HEK293T (cell line): ENCODE results near the gene HOXA7.

Experiments
- ARNT ChIP-seq: fragments of 450-650 bp; IDR thresholded peaks from 2 replicates; pipeline ENCODE4 v1.6.1; 2017; ENCODE audit warnings: mild to moderate bottlenecking
- BHLHE40 ChIP-seq: fragments of 450-650 bp; IDR thresholded peaks from 2 replicates; pipeline ENCODE4 v1.6.1; 2016; ENCODE audit warnings: mild to moderate bottlenecking, moderate library complexity, borderline replicate concordance
- CTBP1 ChIP-seq: fragments of 450-650 bp; IDR thresholded peaks from 2 replicates; pipeline ENCODE4 v1.6.1; 2016; ENCODE audit warnings: borderline replicate concordance
- ELF4 ChIP-seq: fragments of 450-650 bp; IDR thresholded peaks from 2 replicates; pipeline ENCODE4 v1.6.1; 2017; ENCODE audit warnings: antibody characterized with exemption
- FOXA1 ChIP-seq: fragments of 450-650 bp; IDR thresholded peaks from 2 replicates; pipeline ENCODE4 v1.6.1; 2016; ENCODE audit warnings: mild to moderate bottlenecking
- FOXK2 ChIP-seq: fragments of 450-650 bp; IDR thresholded peaks from 2 replicates; pipeline ENCODE4 v1.6.1; 2016; ENCODE audit warnings: mild to moderate bottlenecking
- HDGF ChIP-seq: fragments of 450-650 bp; IDR thresholded peaks from 2 replicates; pipeline ENCODE4 v1.6.1; 2017; ENCODE audit warnings: antibody characterized with exemption, borderline replicate concordance
- L3MBTL2 ChIP-seq: fragments of 450-650 bp; conservative IDR thresholded peaks from 2 replicates; pipeline ENCODE4 v1.6.1; 2016; ENCODE audit warnings: mild to moderate bottlenecking
- NFRKB ChIP-seq: fragments of 450-650 bp; IDR thresholded peaks from 2 replicates; pipeline ENCODE4 v1.6.1; 2016; ENCODE audit warnings: mild to moderate bottlenecking, moderate library complexity
- PKNOX1 ChIP-seq: fragments of 450-650 bp; IDR thresholded peaks from 2 replicates; pipeline ENCODE4 v1.6.1; 2016
- SP1 ChIP-seq: fragments of 450-650 bp; IDR thresholded peaks from 2 replicates; pipeline ENCODE4 v1.6.1; 2017
- SUZ12 ChIP-seq: fragments of 450-650 bp; IDR thresholded peaks from 2 replicates; pipeline ENCODE4 v1.6.1; 2016; ENCODE audit warnings: mild to moderate bottlenecking
- TARDBP ChIP-seq: fragments of 450-650 bp; IDR thresholded peaks from 2 replicates; pipeline ENCODE4 v1.6.1; 2016
- ZNF384 ChIP-seq: fragments of 450-650 bp; IDR thresholded peaks from 2 replicates; pipeline ENCODE4 v1.6.1; 2016

DNA sequence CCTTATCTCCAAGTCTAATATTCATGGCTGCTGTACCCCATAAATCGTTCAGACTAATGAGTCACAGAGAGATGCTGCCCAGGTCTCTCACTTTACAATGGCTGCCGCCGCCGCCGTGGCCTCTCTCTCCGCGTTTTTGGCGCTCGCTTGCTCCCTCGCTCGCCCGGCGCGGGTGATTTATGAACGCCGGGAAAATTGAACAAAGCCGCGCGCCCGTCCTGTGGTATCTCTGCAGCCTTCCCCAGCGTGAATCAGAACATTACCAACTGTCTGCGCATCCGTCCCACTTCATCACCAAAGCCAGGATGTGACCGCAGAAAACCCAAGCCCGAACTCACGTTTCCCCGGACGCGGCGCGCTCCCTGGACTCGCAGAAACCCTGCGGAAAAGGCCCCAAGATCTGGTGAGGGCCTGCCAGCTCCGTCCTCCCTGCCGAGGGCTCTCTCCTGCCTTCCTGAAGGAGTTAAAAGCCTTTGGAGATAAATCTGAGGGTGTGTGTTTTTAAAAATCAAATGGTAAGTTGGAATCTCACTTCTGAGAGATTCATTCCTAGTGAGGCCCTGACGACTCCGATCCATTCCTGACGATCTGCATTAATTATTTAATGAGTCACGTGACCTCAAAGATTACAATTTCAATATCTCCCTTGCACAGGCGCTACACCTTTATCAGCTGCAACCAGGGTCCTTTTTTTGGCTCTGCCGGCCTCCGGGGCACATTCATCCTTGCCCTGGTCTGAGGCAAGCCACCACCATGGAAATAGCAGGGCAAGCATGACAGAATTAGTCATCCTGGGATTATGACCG lies 32.2 kb downstream of the HOXA7 start:
- TF ChIP-seq SP1, result no peak
- no peak for TF ChIP-seq HDGF
- TF ChIP-seq FOXA1, result no peak
- no peak for TF ChIP-seq CTBP1
- no peak for TF ChIP-seq SUZ12
- TF ChIP-seq ELF4, result no peak
- TF ChIP-seq L3MBTL2, result no peak
- TF ChIP-seq PKNOX1, result no peak
- no peak for TF ChIP-seq ZNF384
- no peak for TF ChIP-seq ARNT
- TF ChIP-seq NFRKB, result no peak
- no peak for TF ChIP-seq TARDBP
- TF ChIP-seq BHLHE40, result no peak
- TF ChIP-seq FOXK2, result no peak
